Nephron progenitor cell (in vitro differentiated cells): ENCODE measurements around the gene PPT2.
A peak's percentile ranks its signal among the peaks of the same experiment; 100 is the strongest.

Source experiments
- DNase-seq: peaks from one replicate; pipeline ENCODE4 v3.0.0; 2021
- H3K27ac Mint-ChIP-seq: 2 replicates; pipeline ENCODE4 v1.8.0; 2021; ENCODE audit warnings: mild to moderate bottlenecking, moderate library complexity, mixed read lengths
- H3K27me3 Mint-ChIP-seq: 2 replicates; pipeline ENCODE4 v1.8.0; 2021; ENCODE audit warnings: mild to moderate bottlenecking, low read depth, mixed read lengths; ENCODE audit not compliant: poor library complexity
- H3K36me3 Mint-ChIP-seq: 2 replicates; pipeline ENCODE4 v1.8.0; 2021; ENCODE audit warnings: low read depth, mixed read lengths
- H3K4me1 Mint-ChIP-seq: 2 replicates; pipeline ENCODE4 v1.8.0; 2021; ENCODE audit warnings: mixed read lengths
- H3K4me3 Mint-ChIP-seq: 2 replicates; pipeline ENCODE4 v1.8.0; 2021; ENCODE audit warnings: mild to moderate bottlenecking, moderate library complexity, mixed read lengths
- H3K9me3 Mint-ChIP-seq: 2 replicates; pipeline ENCODE4 v1.8.0; 2021; ENCODE audit warnings: mild to moderate bottlenecking, moderate library complexity, mixed read lengths
- TF ChIP-seq, protein P1 (sequence below): fragments of 200-600 bp; sonication (generic); IDR thresholded peaks from 2 replicates; pipeline ENCODE4 v1.5.0; 2021; ENCODE audit warnings: antibody characterized with exemption

PPT2 gene

DNA sequence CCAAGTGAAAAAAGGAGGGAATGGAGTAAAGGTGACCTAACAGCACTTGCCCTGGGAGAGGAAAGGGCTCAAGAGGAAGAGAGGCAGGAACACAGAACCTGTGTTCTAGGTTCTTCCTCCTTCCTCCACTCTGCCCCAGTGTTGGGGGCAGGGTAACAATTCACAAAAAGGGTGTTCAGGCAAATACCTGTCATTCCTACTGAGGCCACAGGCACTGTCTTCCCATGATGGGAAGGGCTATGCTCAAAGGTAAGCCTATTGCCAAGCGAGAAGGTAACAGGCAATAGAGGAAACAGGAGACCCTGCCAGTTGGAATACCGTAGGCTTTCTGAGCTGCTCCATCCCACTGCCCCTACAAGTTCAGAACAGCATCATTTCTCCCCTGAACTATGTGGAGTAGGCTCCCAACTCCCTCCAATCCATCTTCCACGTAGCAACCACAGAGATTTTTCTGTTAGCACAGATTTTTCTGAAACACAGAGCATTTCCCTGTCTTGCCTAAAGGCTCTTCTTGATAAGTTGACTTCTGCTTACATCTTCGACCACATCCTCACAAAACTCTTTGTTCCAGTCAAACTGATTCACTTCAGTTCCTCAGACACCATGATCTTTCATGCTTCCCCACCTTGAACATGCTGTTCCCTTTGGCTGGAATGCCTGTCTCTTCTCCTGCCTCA, 19.2 kb downstream of the PPT2 start:
- Mint-ChIP-seq H3K27ac (peak overlapping the region; percentile 3), H3K4me3 (no peak overlapping the region), H3K36me3 (peaks cover 34% of the 10 kb centered on the region), H3K4me1 (peaks cover 49% of the 10 kb centered on the region), H3K9me3 (no peaks in the 10 kb centered on the region), H3K27me3 (no peaks in the 10 kb centered on the region)
- no peak for DNase-seq
- TF ChIP-seq, protein P1, sequence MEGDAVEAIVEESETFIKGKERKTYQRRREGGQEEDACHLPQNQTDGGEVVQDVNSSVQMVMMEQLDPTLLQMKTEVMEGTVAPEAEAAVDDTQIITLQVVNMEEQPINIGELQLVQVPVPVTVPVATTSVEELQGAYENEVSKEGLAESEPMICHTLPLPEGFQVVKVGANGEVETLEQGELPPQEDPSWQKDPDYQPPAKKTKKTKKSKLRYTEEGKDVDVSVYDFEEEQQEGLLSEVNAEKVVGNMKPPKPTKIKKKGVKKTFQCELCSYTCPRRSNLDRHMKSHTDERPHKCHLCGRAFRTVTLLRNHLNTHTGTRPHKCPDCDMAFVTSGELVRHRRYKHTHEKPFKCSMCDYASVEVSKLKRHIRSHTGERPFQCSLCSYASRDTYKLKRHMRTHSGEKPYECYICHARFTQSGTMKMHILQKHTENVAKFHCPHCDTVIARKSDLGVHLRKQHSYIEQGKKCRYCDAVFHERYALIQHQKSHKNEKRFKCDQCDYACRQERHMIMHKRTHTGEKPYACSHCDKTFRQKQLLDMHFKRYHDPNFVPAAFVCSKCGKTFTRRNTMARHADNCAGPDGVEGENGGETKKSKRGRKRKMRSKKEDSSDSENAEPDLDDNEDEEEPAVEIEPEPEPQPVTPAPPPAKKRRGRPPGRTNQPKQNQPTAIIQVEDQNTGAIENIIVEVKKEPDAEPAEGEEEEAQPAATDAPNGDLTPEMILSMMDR, result no peak

DNA sequence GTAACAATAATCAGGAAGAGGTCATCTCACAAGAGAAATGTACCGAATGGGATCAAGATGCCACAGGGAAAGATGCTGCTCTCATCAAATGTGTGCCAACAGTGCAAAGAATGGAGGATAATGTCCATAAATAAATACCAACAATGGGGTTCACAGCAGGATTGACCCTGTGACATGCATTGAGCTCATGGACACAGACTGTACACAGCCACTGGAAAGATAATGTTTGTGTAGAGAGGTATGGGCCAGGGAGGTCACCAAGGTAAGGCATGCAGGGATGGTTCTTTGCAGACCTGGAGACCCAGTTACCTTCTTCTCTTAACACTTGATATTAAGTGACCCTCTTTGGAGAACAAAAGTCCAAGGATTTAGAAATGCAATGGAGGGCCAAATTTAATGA, 20.5 kb downstream of the PPT2 start:
- no peak for DNase-seq
- peak overlapping the region; percentile 93 for H3K4me3 Mint-ChIP-seq
- H3K27me3 Mint-ChIP-seq, result no peaks in the 10 kb centered on the region
- peaks cover 29% of the 10 kb centered on the region for H3K36me3 Mint-ChIP-seq
- TF ChIP-seq, protein P1, result no peak
- H3K9me3 Mint-ChIP-seq, result no peaks in the 10 kb centered on the region
- H3K4me1 Mint-ChIP-seq, result peaks cover 57% of the 10 kb centered on the region
- no peak overlapping the region for H3K27ac Mint-ChIP-seq

DNA sequence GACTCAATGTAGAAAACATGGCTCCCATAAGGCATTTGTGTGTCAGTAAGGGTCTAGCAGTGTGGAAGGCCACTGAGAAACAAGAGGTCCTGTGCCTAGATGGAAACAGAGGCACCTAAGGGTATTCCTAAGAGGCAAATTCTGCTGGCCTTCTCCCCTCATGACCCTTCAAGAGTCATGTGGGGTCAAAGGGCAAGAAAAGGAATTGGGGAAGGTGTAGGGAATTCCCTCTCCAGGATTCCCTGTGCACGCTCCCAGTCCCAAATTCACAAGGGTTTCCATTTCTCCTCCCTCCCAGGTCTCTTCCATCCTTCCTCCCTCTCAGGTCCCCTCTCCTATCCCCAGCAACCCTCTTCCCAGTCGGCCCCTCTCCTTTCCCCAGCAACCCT, 21.4 kb downstream of the PPT2 start:
- H3K36me3 Mint-ChIP-seq, result peaks cover 23% of the 10 kb centered on the region
- H3K27ac Mint-ChIP-seq, result no peak overlapping the region
- TF ChIP-seq, protein P1, result no peak
- H3K27me3 Mint-ChIP-seq, result no peaks in the 10 kb centered on the region
- no peak for DNase-seq
- peaks cover 66% of the 10 kb centered on the region for H3K4me1 Mint-ChIP-seq
- no peaks in the 10 kb centered on the region for H3K9me3 Mint-ChIP-seq
- H3K4me3 Mint-ChIP-seq, result peak overlapping the region; percentile 93

DNA sequence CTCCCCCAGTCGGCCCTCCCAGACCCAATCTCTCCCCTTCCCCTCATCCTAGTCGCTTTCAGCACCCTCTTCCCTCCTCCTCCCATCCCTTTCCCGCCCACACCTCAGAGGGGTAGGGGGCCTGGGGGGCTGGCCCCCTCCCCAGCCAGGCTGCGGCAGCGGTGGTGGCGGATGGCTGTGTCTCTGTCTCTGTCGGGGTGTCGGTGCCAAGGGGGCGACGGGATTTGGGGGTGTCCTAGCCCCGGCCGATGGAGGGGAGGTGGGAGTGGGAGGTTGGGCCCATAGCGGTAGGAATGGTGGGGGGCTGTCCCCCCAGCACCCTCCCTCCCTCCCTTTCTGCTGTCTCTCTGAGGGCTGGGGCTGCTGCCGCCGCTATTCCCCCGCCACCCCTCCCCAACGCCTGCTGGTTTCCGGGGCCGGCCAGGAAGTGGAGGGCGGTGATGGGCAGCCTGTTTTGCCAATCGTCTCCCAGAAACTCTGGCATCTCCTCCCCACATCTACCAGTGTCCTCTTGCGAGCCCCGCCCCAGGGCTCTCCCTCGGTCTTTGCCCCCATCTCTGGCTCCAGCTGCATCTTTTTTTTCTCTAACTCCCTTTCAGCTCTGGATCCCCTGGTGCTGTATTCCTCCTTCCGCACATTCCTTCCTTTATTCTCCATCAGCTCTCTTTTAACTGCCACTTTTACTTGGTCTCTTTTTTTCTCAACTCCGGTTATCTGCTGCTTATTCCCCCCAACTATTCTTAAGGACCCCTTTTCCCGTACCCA, 22.0 kb downstream of the PPT2 start, which contains the start of gene AGPAT1:
Gene AGPAT1 (minus strand): TSS at position 374 of the 765 bp plus-strand sequence. CDS start 4,588 bp downstream, outside the sequence.
- Mint-ChIP-seq H3K4me3 (peak within 1 kb of the TSS; percentile 93), H3K27ac (peak within 1 kb of the TSS; percentile 90), H3K9me3 (no peaks in the 10 kb centered on the region), H3K4me1 (peaks cover 72% of the 10 kb centered on the region), H3K36me3 (peaks cover 23% of the 10 kb centered on the region), H3K27me3 (no peaks in the 10 kb centered on the region)
- TF ChIP-seq, protein P1, result no peak
- DNase-seq, result peak; percentile 99

DNA sequence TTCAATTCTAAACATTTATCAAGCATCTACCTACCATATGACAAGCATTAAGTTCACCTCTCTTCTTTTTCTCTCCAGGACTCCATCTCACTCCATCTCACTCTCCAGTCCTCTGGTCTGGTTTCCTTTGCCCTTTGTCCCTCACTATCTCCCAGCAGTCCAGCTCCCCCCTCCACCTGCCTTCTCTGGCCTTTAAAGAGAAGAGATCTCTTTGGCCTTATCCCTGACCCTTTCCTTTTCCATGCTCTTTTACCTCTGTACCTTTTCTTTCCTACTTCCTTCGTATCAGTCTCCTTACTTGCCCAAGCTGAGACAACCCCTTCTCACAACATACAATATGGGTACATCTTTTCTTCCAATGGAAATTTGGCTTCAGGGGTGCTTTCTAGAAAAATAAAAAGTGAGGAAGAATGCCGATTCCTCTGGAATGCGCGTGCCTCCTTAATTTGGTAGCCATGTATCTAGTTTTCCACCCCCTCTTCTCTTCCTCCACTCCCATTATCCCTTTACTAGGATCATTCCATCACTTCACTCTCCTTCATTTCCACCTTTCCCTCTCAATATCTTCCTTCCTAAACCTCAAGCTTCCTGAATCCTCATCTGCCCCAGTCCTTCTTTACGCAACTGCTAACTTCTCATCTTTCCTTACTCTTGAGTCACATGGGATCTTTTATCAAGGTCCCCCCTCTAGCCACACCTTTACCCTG, 22.7 kb downstream of the PPT2 start:
- H3K27ac Mint-ChIP-seq, result peak overlapping the region; percentile 90
- H3K9me3 Mint-ChIP-seq, result no peaks in the 10 kb centered on the region
- peaks cover 23% of the 10 kb centered on the region for H3K36me3 Mint-ChIP-seq
- no peak for DNase-seq
- H3K27me3 Mint-ChIP-seq, result no peaks in the 10 kb centered on the region
- TF ChIP-seq, protein P1, result no peak
- H3K4me3 Mint-ChIP-seq, result peak overlapping the region; percentile 93
- H3K4me1 Mint-ChIP-seq, result peaks cover 80% of the 10 kb centered on the region
